GM12864 (cell line): ENCODE data around the gene CDC42BPA.

Experiments
- DNase-seq: peaks from one replicate; pipeline ENCODE4 v3.0.0-alpha.2; 2011; ENCODE audit warnings: low read depth
- H3K4me3 ChIP-seq: 2 replicates; pipeline ENCODE4 v1.5.1; 2011; ENCODE audit warnings: mild to moderate bottlenecking, low read depth, low read length, control low read depth
- CTCF ChIP-seq: IDR thresholded peaks from 2 replicates; pipeline ENCODE4 v1.5.1; 2011; ENCODE audit warnings: low read depth, mild to moderate bottlenecking, moderate library complexity, low read length, control low read depth, inconsistent platforms; ENCODE audit errors: missing control alignments

CDC42BPA gene

GRCh38 chr1:226982451-226983177 is 335.7 kb downstream of the CDC42BPA start:
- TF ChIP-seq CTCF: no peak
- no peak for DNase-seq
- no peak overlapping the region for H3K4me3 ChIP-seq

- TF ChIP-seq CTCF: no peak
- no peak overlapping the region for H3K4me3 ChIP-seq
- DNase-seq: no peak
Observed at GRCh38 chr1:226981838-226982237, 336.5 kb downstream of the CDC42BPA start.

- no peak for DNase-seq
- no peak for TF ChIP-seq CTCF
- H3K4me3 ChIP-seq: no peak overlapping the region
Observed at GRCh38 chr1:226981386-226981817, 336.9 kb downstream of the CDC42BPA start.

GRCh38 chr1:226980565-226981385 is 337.5 kb downstream of the CDC42BPA start:
- TF ChIP-seq CTCF: no peak
- no peak for DNase-seq
- H3K4me3 ChIP-seq: no peak overlapping the region

- no peak for DNase-seq
- no peak for TF ChIP-seq CTCF
Observed at GRCh38 chr1:226980122-226980560, 338.2 kb downstream of the CDC42BPA start.

GRCh38 chr1:226979517-226980121 is 338.7 kb downstream of the CDC42BPA start:
- H3K4me3 ChIP-seq: no peak overlapping the region
- no peak for TF ChIP-seq CTCF
- no peak for DNase-seq

More at GRCh38 chr1:226980122-226980560, 338.2 kb downstream of the CDC42BPA start:
- no peak overlapping the region for H3K4me3 ChIP-seq
